HG03066 (cell line): ENCODE measurements around the gene FBXL17.
"Not testable (repeated sequence)": the region's sequence is repeated elsewhere in the genome, so short reads cannot be mapped to it uniquely, and the experiment has no call there.

Source experiments
- ATAC-seq: cut with Tn5 transposase; IDR thresholded peaks from one replicate; pipeline ENCODE4 v1.9.1; 2021; ENCODE audit warnings: low read depth; ENCODE audit not compliant: unreplicated experiment

FBXL17 gene

GRCh38 chr5:108174286-108174685, 207.6 kb downstream of the FBXL17 start:
- no peak for ATAC-seq

- ATAC-seq, result no peak
Measured at GRCh38 chr5:108171759-108172158, 210.1 kb downstream of the FBXL17 start.

- no peak for ATAC-seq
Measured at GRCh38 chr5:108168915-108169314, 213.0 kb downstream of the FBXL17 start.

GRCh38 chr5:108167174-108167573, 214.7 kb downstream of the FBXL17 start:
- no peak for ATAC-seq

GRCh38 chr5:108164574-108164973, 217.3 kb downstream of the FBXL17 start:
- no peak for ATAC-seq

- ATAC-seq, result not testable (repeated sequence)
Measured at GRCh38 chr5:108152854-108153253, 229.0 kb downstream of the FBXL17 start.

GRCh38 chr5:108149369-108149768, 232.5 kb downstream of the FBXL17 start:
- no peak for ATAC-seq

- ATAC-seq, result no peak
Measured at GRCh38 chr5:108148715-108149139, 233.2 kb downstream of the FBXL17 start.

GRCh38 chr5:108146222-108146621, 235.7 kb downstream of the FBXL17 start:
- ATAC-seq, result no peak

- ATAC-seq, result no peak
Measured at GRCh38 chr5:108145351-108145750, 236.5 kb downstream of the FBXL17 start.

- no peak for ATAC-seq
Measured at GRCh38 chr5:108144332-108144731, 237.6 kb downstream of the FBXL17 start.

GRCh38 chr5:108143581-108143980, 238.3 kb downstream of the FBXL17 start:
- no peak for ATAC-seq

- no peak for ATAC-seq
Measured at GRCh38 chr5:108141676-108142075, 240.2 kb downstream of the FBXL17 start.

- no peak for ATAC-seq
Measured at GRCh38 chr5:108136493-108136892, 245.4 kb downstream of the FBXL17 start.

- ATAC-seq, result no peak
Measured at GRCh38 chr5:108129129-108129528, 252.8 kb downstream of the FBXL17 start.

GRCh38 chr5:108125771-108126511, 256.0 kb downstream of the FBXL17 start:
- no peak for ATAC-seq

- ATAC-seq, result no peak
Measured at GRCh38 chr5:108124596-108124995, 257.3 kb downstream of the FBXL17 start.

GRCh38 chr5:108122702-108123101, 259.2 kb downstream of the FBXL17 start:
- ATAC-seq, result no peak

GRCh38 chr5:108118813-108119514, 262.9 kb downstream of the FBXL17 start:
- ATAC-seq, result no peak

GRCh38 chr5:108115673-108116072, 266.2 kb downstream of the FBXL17 start:
- no peak for ATAC-seq

GRCh38 chr5:108113950-108114349, 267.9 kb downstream of the FBXL17 start:
- no peak for ATAC-seq

- no peak for ATAC-seq
Measured at GRCh38 chr5:108111736-108112135, 270.2 kb downstream of the FBXL17 start.
